Endothelial cell of umbilical vein (primary cell): ENCODE data around the gene ARHGEF28.

Experiments
- EZH2 ChIP-seq: IDR thresholded peaks from 2 replicates; pipeline ENCODE4 v1.6.1; 2012; ENCODE audit warnings: borderline replicate concordance, low read depth, mild to moderate bottlenecking, moderate library complexity, low read length, inconsistent platforms; ENCODE audit not compliant: severe bottlenecking
- FOS ChIP-seq: IDR thresholded peaks from 2 replicates; pipeline ENCODE4 v1.6.1; 2011; ENCODE audit warnings: mild to moderate bottlenecking, low read length, moderate library complexity, borderline replicate concordance; ENCODE audit not compliant: insufficient read depth
- GATA2 ChIP-seq: IDR thresholded peaks from 2 replicates; pipeline ENCODE4 v1.7.0; 2011; ENCODE audit warnings: low read depth, mild to moderate bottlenecking, moderate library complexity, mixed read lengths, low read length; ENCODE audit not compliant: insufficient read length, insufficient read depth
- POLR2A ChIP-seq: IDR thresholded peaks from 2 replicates; pipeline ENCODE4 v1.6.1; 2012; ENCODE audit warnings: low read depth, mild to moderate bottlenecking, control low read depth, low read length
- POLR2AphosphoS5 ChIP-seq: IDR thresholded peaks from 2 replicates; pipeline ENCODE4 v1.6.1; 2012; ENCODE audit warnings: low read depth, mild to moderate bottlenecking, control low read depth, low read length, moderate library complexity; ENCODE audit not compliant: insufficient read depth
- TF ChIP-seq, protein P1 (sequence below), 2 donors: IDR thresholded peaks; 1 replicate in 1 of 2; 2 replicates in 1 of 2; pipeline ENCODE4 v1.5.1; 2011; ENCODE audit warnings: low read length in 2 of 2, mild to moderate bottlenecking in 2 of 2, moderate library complexity in 2 of 2, control low read depth in 1 of 2, inconsistent platforms in 1 of 2, low read depth in 1 of 2; ENCODE audit not compliant: insufficient read depth in 1 of 2; ENCODE audit errors: extremely low read depth in 1 of 2

DNA sequence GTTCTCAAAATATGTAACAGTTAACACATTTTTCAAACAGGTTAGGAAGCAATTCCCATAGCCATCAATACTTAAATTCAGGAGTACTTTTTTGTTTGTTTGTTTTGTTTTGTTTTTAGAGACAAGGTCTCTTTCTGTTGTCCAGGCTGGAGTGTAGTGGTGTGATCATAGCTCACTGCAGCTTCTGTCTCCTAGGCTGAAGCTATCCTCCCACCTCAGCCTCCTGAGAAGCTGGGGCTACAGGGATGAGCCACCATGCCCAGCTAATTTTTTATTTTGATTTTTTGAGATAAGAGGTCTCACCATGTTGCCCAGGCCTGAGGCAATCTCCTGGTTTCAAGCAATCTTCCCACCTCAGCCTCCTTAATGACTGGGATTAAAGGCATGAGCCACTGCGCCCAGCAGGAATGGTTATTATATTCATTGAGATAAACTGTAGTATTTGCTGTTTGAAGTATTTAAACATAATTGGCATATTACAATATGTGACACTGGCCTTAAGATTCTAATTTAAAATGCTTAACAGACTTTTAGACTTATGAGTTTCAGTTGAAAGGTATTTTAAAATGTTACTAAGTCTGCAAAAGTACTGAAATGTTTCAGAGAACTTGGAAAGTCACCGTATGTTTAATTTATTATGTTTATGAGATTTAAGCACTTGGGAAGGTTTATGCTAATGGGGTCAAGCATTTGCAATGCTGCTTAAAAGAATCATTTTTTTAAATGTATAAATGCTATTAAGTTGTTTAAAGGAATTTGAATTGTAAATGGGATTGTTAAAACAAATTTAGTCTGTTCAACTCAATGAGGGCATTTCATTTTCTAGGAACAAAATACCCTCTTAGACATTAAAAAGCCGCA, 43.5 kb upstream of the ARHGEF28 start:
- TF ChIP-seq POLR2A (no peak), FOS (no peak), GATA2 (no peak), POLR2AphosphoS5 (no peak), EZH2 (no peak)
- TF ChIP-seq, protein P1, sequence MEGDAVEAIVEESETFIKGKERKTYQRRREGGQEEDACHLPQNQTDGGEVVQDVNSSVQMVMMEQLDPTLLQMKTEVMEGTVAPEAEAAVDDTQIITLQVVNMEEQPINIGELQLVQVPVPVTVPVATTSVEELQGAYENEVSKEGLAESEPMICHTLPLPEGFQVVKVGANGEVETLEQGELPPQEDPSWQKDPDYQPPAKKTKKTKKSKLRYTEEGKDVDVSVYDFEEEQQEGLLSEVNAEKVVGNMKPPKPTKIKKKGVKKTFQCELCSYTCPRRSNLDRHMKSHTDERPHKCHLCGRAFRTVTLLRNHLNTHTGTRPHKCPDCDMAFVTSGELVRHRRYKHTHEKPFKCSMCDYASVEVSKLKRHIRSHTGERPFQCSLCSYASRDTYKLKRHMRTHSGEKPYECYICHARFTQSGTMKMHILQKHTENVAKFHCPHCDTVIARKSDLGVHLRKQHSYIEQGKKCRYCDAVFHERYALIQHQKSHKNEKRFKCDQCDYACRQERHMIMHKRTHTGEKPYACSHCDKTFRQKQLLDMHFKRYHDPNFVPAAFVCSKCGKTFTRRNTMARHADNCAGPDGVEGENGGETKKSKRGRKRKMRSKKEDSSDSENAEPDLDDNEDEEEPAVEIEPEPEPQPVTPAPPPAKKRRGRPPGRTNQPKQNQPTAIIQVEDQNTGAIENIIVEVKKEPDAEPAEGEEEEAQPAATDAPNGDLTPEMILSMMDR (IDR thresholded peaks at IDR 0.05; ENCODE audit: extremely low read depth in 1 of 2, insufficient read depth in 1 of 2, low read depth in 1 of 2, low read length in 2 of 2), result no peak
